Tibial artery (tissue), 4 donors: ENCODE data around the gene TMEM11.

Source experiments
- DNase-seq, 2 donors: peaks; one replicate each; pipeline ENCODE4 v3.0.0-alpha.2; 2019
- H3K27ac ChIP-seq, 2 donors: fragments of 200-600 bp; sonication (generic) in 1 of 2; 1 replicate in 1 of 2; 2 replicates in 1 of 2; pipeline ENCODE4 v1.5.1; 2018 to 2019; ENCODE audit warnings: mild to moderate bottlenecking in 1 of 2
- H3K27me3 ChIP-seq, 2 donors: fragments of 200-600 bp; sonication (generic) in 1 of 2; one replicate each; pipeline versions ENCODE4 v1.5.1 to v1.6.0; 2016 to 2019
- H3K36me3 ChIP-seq, 3 donors: fragments of 200-600 bp; sonication (generic) in 2 of 3; one replicate each; pipeline ENCODE4 v1.5.1; 2016 to 2019; ENCODE audit warnings: mild to moderate bottlenecking in 2 of 3
- H3K4me1 ChIP-seq, 4 donors: fragments of 200-600 bp; sonication (generic) in 2 of 4; 1 replicate in 3 of 4; 2 replicates in 1 of 4; pipeline ENCODE4 v1.5.1; 2016 to 2019
- H3K4me3 ChIP-seq, 2 donors: fragments of 200-600 bp; sonication (generic) in 1 of 2; 1 replicate in 1 of 2; 2 replicates in 1 of 2; pipeline ENCODE4 v1.5.1; 2018 to 2019; ENCODE audit warnings: mild to moderate bottlenecking in 2 of 2
- H3K9me3 ChIP-seq, 3 donors: fragments of 200-600 bp; sonication (generic) in 1 of 3; one replicate each; pipeline ENCODE4 v1.5.1; 2016 to 2019
- CTCF ChIP-seq, 2 experiments: fragments of 200-600 bp in 1 of 2; fragments of 450-650 bp in 1 of 2; IDR thresholded peaks; one replicate each; pipeline ENCODE4 v1.5.1; 2017 to 2019; ENCODE audit warnings: antibody characterized with exemption in 2 of 2, mild to moderate bottlenecking in 1 of 2, moderate library complexity in 1 of 2
- intact Hi-C: fragments of 100-400 bp; cut with DNase I; formaldehyde crosslinking; loops from one replicate; pipeline ENCODE4 v1.15.0; 2023; ENCODE audit warnings: low total_unique reads

TMEM11 gene

GRCh38 chr17:21160401-21160800 lies 53.6 kb downstream of the TMEM11 start:
- no peak overlapping the region for H3K27ac ChIP-seq
- TF ChIP-seq CTCF (IDR thresholded peaks at IDR 0.05) = no peak
- intact Hi-C loops = no loop called here

GRCh38 chr17:21157586-21158370 lies 56.2 kb downstream of the TMEM11 start:
- DNase-seq = no peak
- H3K9me3 ChIP-seq = peaks cover 0 to 5% (median 0%) of the 10 kb centered on the region in 3 donors
- no peak for TF ChIP-seq CTCF (IDR thresholded peaks at IDR 0.05)
- H3K36me3 ChIP-seq = no peaks in the 10 kb centered on the region
- H3K4me1 ChIP-seq = peaks cover 0 to 21% (median 11%) of the 10 kb centered on the region in 4 donors
- no peak overlapping the region for H3K27ac ChIP-seq
- no peak overlapping the region for H3K4me3 ChIP-seq
- H3K27me3 ChIP-seq = no peaks in the 10 kb centered on the region
- intact Hi-C loops = no loop called here

More at GRCh38 chr17:21160401-21160800, 53.6 kb downstream of the TMEM11 start:
- no peaks in the 10 kb centered on the region for H3K36me3 ChIP-seq
- H3K27me3 ChIP-seq = no peaks in the 10 kb centered on the region
- DNase-seq = no peak
- H3K9me3 ChIP-seq = peaks cover 0 to 3% (median 0%) of the 10 kb centered on the region in 3 donors
- peaks cover 0 to 46% (median 28%) of the 10 kb centered on the region in 4 donors for H3K4me1 ChIP-seq
- H3K4me3 ChIP-seq = no peak overlapping the region

- Histone ChIP-seq H3K27ac (no peak overlapping the region), H3K4me1 (no peaks in the 10 kb centered on the region), H3K36me3 (no peaks in the 10 kb centered on the region), H3K4me3 (no peak overlapping the region), H3K9me3 (peaks cover 0 to 5% (median 0%) of the 10 kb centered on the region in 3 donors), H3K27me3 (no peaks in the 10 kb centered on the region)
- DNase-seq = no peak
- no peak for TF ChIP-seq CTCF (IDR thresholded peaks at IDR 0.05)
- intact Hi-C loops = no loop called here
Observed at GRCh38 chr17:21152731-21153130, 61.2 kb downstream of the TMEM11 start.

- intact Hi-C loops = no loop called here
- no peak overlapping the region for H3K27ac ChIP-seq
- H3K9me3 ChIP-seq = no peaks in the 10 kb centered on the region
- TF ChIP-seq CTCF (IDR thresholded peaks at IDR 0.05) = no peak
- no peaks in the 10 kb centered on the region for H3K4me1 ChIP-seq
- no peaks in the 10 kb centered on the region for H3K27me3 ChIP-seq
- peaks cover 0 to 4% (median 0%) of the 10 kb centered on the region in 3 donors for H3K36me3 ChIP-seq
- DNase-seq = no peak
- no peak overlapping the region for H3K4me3 ChIP-seq
Observed at GRCh38 chr17:21149621-21150020, 64.3 kb downstream of the TMEM11 start.
